ENCODE results near the gene STX1B. TPM values are rescaled to one million over a fixed set of nuclear protein-coding genes. Genes with fewer than 3 reads are reported as not detected.

Gene STX1B
- total and polyA plus RNA-seq, 9 donors: 0.34 to 1.5 (median 0.94) TPM

DNA sequence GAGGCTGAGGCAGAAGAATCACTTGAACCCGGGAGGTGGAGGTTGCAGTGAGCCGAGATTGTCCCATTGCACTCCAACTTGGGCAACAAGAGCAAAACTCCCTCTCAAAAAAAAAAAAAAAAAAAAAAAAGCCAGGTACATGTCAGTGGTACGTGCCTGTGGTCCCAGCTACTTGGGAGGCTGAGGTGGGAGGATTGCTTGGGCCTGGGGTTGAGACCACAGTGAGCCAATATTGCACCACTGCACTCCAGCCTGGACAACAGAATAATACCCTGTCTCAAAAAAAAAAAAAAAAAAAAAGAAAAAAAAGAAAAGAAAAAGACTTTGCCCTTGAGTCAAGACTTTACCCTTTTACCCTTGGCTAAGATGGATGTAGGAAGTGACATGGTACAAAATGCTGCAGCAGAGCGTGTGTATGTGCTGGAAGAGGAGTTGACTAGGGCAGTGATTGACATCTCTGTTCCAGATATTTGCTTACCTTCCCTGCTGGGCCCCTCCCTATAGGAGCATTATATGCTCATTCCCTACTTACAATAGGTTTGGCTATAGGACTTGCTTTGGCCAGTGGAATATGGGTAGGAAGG lies 33.6 kb upstream of the STX1B start:
- H3K9me3 ChIP-seq: no peaks in the 10 kb centered on the region
- WGBS, 3 donors: 86 to 94% (median 88%) methylated on average over 4 of the region's 4 CpGs
- H3K27ac ChIP-seq: no peak overlapping the region
- no peaks in the 10 kb centered on the region for H3K27me3 ChIP-seq
- intact Hi-C loops (cut with DNase I): loop anchor here in 1 of 4 donors (10.0 kb wide), 1 partner anchor 59 kb away; the partner anchor contains the start of gene HSD3B7
- no peak for DNase-seq
- H3K4me1 ChIP-seq (ENCODE audit: insufficient read depth): no peaks in the 10 kb centered on the region
- no peak for TF ChIP-seq POLR2A (IDR thresholded peaks at IDR 0.05)
- no peak for TF ChIP-seq EP300 (IDR thresholded peaks at IDR 0.05)
- TF ChIP-seq, protein P1, sequence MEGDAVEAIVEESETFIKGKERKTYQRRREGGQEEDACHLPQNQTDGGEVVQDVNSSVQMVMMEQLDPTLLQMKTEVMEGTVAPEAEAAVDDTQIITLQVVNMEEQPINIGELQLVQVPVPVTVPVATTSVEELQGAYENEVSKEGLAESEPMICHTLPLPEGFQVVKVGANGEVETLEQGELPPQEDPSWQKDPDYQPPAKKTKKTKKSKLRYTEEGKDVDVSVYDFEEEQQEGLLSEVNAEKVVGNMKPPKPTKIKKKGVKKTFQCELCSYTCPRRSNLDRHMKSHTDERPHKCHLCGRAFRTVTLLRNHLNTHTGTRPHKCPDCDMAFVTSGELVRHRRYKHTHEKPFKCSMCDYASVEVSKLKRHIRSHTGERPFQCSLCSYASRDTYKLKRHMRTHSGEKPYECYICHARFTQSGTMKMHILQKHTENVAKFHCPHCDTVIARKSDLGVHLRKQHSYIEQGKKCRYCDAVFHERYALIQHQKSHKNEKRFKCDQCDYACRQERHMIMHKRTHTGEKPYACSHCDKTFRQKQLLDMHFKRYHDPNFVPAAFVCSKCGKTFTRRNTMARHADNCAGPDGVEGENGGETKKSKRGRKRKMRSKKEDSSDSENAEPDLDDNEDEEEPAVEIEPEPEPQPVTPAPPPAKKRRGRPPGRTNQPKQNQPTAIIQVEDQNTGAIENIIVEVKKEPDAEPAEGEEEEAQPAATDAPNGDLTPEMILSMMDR (IDR thresholded peaks at IDR 0.05): no peak
- H3K36me3 ChIP-seq: no peaks in the 10 kb centered on the region
- H3K4me3 ChIP-seq: no peak overlapping the region

DNA sequence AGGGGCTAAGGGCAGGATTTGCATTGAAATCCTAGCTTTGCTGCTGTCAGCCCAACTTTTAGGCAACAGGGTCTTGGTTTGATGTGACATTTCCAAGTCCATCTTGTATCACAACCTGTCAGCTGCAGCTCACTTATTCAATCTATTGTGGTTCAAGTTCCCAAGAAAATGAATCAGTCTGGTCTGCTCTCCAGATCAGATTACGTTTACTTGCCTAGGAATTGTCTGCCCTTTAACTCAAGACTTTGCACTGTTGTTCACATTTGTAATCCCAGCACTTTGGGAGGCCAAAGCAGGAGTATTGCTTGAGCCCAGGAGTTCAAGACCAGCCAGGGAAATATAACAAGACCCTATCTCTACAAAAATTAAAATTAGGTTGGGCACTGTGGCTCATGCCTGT lies 32.9 kb upstream of the STX1B start:
- DNase-seq: no peak
- H3K4me3 ChIP-seq: no peak overlapping the region
- no peaks in the 10 kb centered on the region for H3K36me3 ChIP-seq
- H3K27me3 ChIP-seq: no peaks in the 10 kb centered on the region
- WGBS, 3 donors: 85 to 100% (median 87%) methylated on average over 1 of the region's 1 CpG
- H3K4me1 ChIP-seq (ENCODE audit: insufficient read depth): no peaks in the 10 kb centered on the region
- TF ChIP-seq EP300 (IDR thresholded peaks at IDR 0.05) (no peak), POLR2A (IDR thresholded peaks at IDR 0.05) (no peak)
- TF ChIP-seq, protein P1 (IDR thresholded peaks at IDR 0.05): no peak
- intact Hi-C loops (cut with DNase I): loop anchor here in 1 of 4 donors (10.0 kb wide), 1 partner anchor 59 kb away; the partner anchor contains the start of gene HSD3B7
- H3K9me3 ChIP-seq: no peaks in the 10 kb centered on the region
- no peak overlapping the region for H3K27ac ChIP-seq

DNA sequence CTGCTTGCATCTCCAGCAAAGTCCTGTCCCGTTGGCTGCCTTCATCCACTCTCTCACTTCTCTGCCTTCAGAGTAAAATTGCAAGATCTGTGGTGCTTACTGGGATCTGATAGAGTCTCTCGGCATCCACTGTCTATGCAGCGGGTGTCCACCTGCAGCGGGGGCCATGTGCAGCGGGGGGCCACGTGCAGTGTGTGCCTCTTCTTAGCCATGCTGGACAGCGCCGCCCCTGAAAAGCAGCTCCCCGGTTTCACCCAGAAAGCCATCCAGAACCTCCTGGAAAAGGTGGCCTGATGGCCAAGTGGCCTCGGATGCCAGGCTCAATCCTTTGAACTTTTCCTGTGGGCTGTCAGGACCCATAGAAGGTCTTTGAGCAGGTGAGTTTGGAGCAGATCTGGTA lies 32.4 kb upstream of the STX1B start:
- DNase-seq: no peak
- Histone ChIP-seq H3K9me3 (no peaks in the 10 kb centered on the region), H3K27me3 (no peaks in the 10 kb centered on the region), H3K36me3 (no peaks in the 10 kb centered on the region), H3K4me1 (ENCODE audit: insufficient read depth) (no peaks in the 10 kb centered on the region), H3K27ac (no peak overlapping the region), H3K4me3 (no peak overlapping the region)
- 84 to 88% (median 86%) methylated on average over 10 of the region's 10 CpGs for WGBS, 3 donors
- intact Hi-C loops (cut with DNase I): loop anchor here in 1 of 4 donors (10.0 kb wide), 1 partner anchor 58 kb away; the partner anchor contains the start of gene HSD3B7
- TF ChIP-seq, protein P1 (IDR thresholded peaks at IDR 0.05): no peak
- no peak for TF ChIP-seq POLR2A (IDR thresholded peaks at IDR 0.05)
- TF ChIP-seq EP300 (IDR thresholded peaks at IDR 0.05): no peak

DNA sequence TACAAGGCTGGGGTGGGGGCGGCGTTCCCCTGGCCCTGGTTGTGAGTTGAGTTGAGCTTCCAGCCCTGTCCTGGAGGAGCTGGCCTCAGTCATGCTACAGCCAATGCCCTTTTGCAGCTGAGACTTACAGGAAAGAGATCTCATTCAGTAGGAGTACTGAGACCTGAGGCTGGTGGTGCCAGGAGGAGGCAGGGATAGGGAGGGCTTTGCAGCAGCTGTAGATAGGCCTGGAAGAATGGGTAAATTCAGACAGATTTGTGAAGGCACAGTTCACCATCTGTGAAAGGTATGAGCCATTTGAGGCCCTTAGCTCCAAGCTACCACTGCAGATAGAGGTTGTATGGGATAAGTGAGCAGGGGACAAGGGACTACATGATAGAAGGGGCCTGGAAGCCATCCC lies 28.6 kb upstream of the STX1B start:
- Histone ChIP-seq H3K36me3 (no peaks in the 10 kb centered on the region), H3K4me3 (no peak overlapping the region), H3K27ac (no peak overlapping the region), H3K9me3 (no peaks in the 10 kb centered on the region), H3K4me1 (ENCODE audit: insufficient read depth) (peaks cover 4% of the 10 kb centered on the region), H3K27me3 (no peaks in the 10 kb centered on the region)
- DNase-seq: no peak
- no peak for TF ChIP-seq EP300 (IDR thresholded peaks at IDR 0.05)
- TF ChIP-seq, protein P1 (IDR thresholded peaks at IDR 0.05): no peak
- TF ChIP-seq POLR2A (IDR thresholded peaks at IDR 0.05): no peak
- intact Hi-C loops (cut with DNase I): loop anchor here in 1 of 4 donors (10.0 kb wide), 1 partner anchor 54 kb away; the partner anchor contains the start of gene HSD3B7
- 83 to 100% (median 88%) methylated on average over 2 of the region's 2 CpGs for WGBS, 3 donors

Data from ovary (tissue), 9 donors.